Liver (tissue), 3 donors: ENCODE measurements around the gene C11orf24.
"Not testable (repeated sequence)": the region's sequence is repeated elsewhere in the genome, so short reads cannot be mapped to it uniquely, and the experiment has no call there.

Experiments
- CTCF ChIP-seq: fragments of 150-350 bp; IDR thresholded peaks from 2 replicates; pipeline ENCODE4 v1.5.1; 2017; ENCODE audit warnings: improper control_type of control experiment, low read depth, low read length; ENCODE audit not compliant: missing input control
- GABPA ChIP-seq, 2 donors: IDR thresholded peaks in 1 of 2; conservative IDR thresholded peaks in 1 of 2; 2 replicates each; pipeline ENCODE4 v1.6.1; 2016; ENCODE audit warnings: antibody characterized with exemption in 2 of 2, mild to moderate bottlenecking in 1 of 2, moderate library complexity in 1 of 2
- HNF4A ChIP-seq, 2 donors: conservative IDR thresholded peaks; 2 replicates each; pipeline ENCODE4 v1.6.1; 2016; ENCODE audit warnings: antibody characterized with exemption in 2 of 2, mild to moderate bottlenecking in 2 of 2
- MAX ChIP-seq: IDR thresholded peaks from 2 replicates; pipeline ENCODE4 v1.6.1; 2016; ENCODE audit warnings: antibody characterized with exemption
- RAD21 ChIP-seq, 2 donors: IDR thresholded peaks; 2 replicates each; pipeline ENCODE4 v1.6.1; 2016; ENCODE audit warnings: antibody characterized with exemption in 2 of 2, mild to moderate bottlenecking in 2 of 2
- RXRA ChIP-seq, 2 donors: IDR thresholded peaks; 2 replicates each; pipeline ENCODE4 v1.6.1; 2017 to 2018; ENCODE audit warnings: antibody characterized with exemption in 2 of 2, mild to moderate bottlenecking in 1 of 2
- SP1 ChIP-seq: IDR thresholded peaks from 2 replicates; pipeline ENCODE4 v1.6.1; 2018; ENCODE audit warnings: antibody characterized with exemption, mild to moderate bottlenecking
- TAF1 ChIP-seq: conservative IDR thresholded peaks from 2 replicates; pipeline ENCODE4 v1.6.1; 2016; ENCODE audit warnings: antibody characterized with exemption, mild to moderate bottlenecking
- YY1 ChIP-seq: IDR thresholded peaks from 2 replicates; pipeline ENCODE4 v1.6.1; 2016; ENCODE audit warnings: antibody characterized with exemption, mild to moderate bottlenecking
- ZBTB33 ChIP-seq: IDR thresholded peaks from 2 replicates; pipeline ENCODE4 v1.6.1; 2016; ENCODE audit warnings: antibody characterized with exemption
- TF ChIP-seq, protein P1 (sequence below): IDR thresholded peaks from 2 replicates; pipeline ENCODE4 v1.6.1; 2016; ENCODE audit warnings: antibody characterized with exemption, mild to moderate bottlenecking
- donor health status: healthy.
- donor health status: healthy.

GRCh38 chr11:68284588-68284987 lies 12.8 kb upstream of the C11orf24 start:
- not testable (repeated sequence) for TF ChIP-seq CTCF; YY1; TAF1; ZBTB33; RAD21 (IDR thresholded peaks at IDR 0.05); HNF4A (conservative IDR thresholded peaks at IDR 0.05); RXRA (IDR thresholded peaks at IDR 0.05); SP1; GABPA (IDR thresholded peaks at IDR 0.05 in 1 of 2, conservative IDR thresholded peaks at IDR 0.05 in 1 of 2); MAX
- TF ChIP-seq, protein P1, sequence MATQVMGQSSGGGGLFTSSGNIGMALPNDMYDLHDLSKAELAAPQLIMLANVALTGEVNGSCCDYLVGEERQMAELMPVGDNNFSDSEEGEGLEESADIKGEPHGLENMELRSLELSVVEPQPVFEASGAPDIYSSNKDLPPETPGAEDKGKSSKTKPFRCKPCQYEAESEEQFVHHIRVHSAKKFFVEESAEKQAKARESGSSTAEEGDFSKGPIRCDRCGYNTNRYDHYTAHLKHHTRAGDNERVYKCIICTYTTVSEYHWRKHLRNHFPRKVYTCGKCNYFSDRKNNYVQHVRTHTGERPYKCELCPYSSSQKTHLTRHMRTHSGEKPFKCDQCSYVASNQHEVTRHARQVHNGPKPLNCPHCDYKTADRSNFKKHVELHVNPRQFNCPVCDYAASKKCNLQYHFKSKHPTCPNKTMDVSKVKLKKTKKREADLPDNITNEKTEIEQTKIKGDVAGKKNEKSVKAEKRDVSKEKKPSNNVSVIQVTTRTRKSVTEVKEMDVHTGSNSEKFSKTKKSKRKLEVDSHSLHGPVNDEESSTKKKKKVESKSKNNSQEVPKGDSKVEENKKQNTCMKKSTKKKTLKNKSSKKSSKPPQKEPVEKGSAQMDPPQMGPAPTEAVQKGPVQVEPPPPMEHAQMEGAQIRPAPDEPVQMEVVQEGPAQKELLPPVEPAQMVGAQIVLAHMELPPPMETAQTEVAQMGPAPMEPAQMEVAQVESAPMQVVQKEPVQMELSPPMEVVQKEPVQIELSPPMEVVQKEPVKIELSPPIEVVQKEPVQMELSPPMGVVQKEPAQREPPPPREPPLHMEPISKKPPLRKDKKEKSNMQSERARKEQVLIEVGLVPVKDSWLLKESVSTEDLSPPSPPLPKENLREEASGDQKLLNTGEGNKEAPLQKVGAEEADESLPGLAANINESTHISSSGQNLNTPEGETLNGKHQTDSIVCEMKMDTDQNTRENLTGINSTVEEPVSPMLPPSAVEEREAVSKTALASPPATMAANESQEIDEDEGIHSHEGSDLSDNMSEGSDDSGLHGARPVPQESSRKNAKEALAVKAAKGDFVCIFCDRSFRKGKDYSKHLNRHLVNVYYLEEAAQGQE = not testable (repeated sequence)
